NCI-H2081 (cell line): ENCODE measurements around the gene SDK1.
A peak's percentile ranks its signal among the peaks of the same experiment; 100 is the strongest.

Experiments
- DNase-seq, 2 experiments: peaks; one replicate each; lab custom pipeline; 2025; lab: John Stamatoyannopoulos, UW

SDK1 gene

GRCh38 chr7:3289996-3290395 is 11.1 kb upstream of the SDK1 start:
- DNase-seq, result no peak

GRCh38 chr7:3292694-3293093 is 8.4 kb upstream of the SDK1 start:
- no peak for DNase-seq

GRCh38 chr7:3294432-3295100 is 6.5 kb upstream of the SDK1 start:
- DNase-seq, result peak; percentile 90 to 95

- no peak for DNase-seq
Measured at GRCh38 chr7:3297105-3297819, 3.8 kb upstream of the SDK1 start.

GRCh38 chr7:3300221-3300650 is 816 bp upstream of the SDK1 start:
- DNase-seq, result no peak

- DNase-seq, result no peak
Measured at GRCh38 chr7:3301449-3301731, 338 bp downstream of the SDK1 start.

GRCh38 chr7:3301831-3302618 is 973 bp downstream of the SDK1 start:
- DNase-seq, result peak; percentile 30 to 61

GRCh38 chr7:3302681-3303320 is 1.7 kb downstream of the SDK1 start:
- no peak for DNase-seq

- no peak for DNase-seq
Measured at GRCh38 chr7:3304131-3304530, 3.1 kb downstream of the SDK1 start.

- DNase-seq, result no peak
Measured at GRCh38 chr7:3307435-3307834, 6.4 kb downstream of the SDK1 start.

- peak; percentile 26 to 63 for DNase-seq
Measured at GRCh38 chr7:3309140-3309539, 8.1 kb downstream of the SDK1 start.

- DNase-seq, result no peak
Measured at GRCh38 chr7:3309956-3310355, 8.9 kb downstream of the SDK1 start.

GRCh38 chr7:3310884-3311283 is 9.8 kb downstream of the SDK1 start:
- DNase-seq, result no peak

- DNase-seq, result no peak
Measured at GRCh38 chr7:3312583-3312982, 11.5 kb downstream of the SDK1 start.

GRCh38 chr7:3318874-3319273 is 17.8 kb downstream of the SDK1 start:
- no peak for DNase-seq

GRCh38 chr7:3321206-3321605 is 20.2 kb downstream of the SDK1 start:
- no peak for DNase-seq

GRCh38 chr7:3321745-3322144 is 20.7 kb downstream of the SDK1 start:
- no peak for DNase-seq

- no peak for DNase-seq
Measured at GRCh38 chr7:3326246-3326645, 25.2 kb downstream of the SDK1 start.

- no peak for DNase-seq
Measured at GRCh38 chr7:3327099-3327498, 26.0 kb downstream of the SDK1 start.

- no peak for DNase-seq
Measured at GRCh38 chr7:3327655-3328054, 26.6 kb downstream of the SDK1 start.

- no peak for DNase-seq
Measured at GRCh38 chr7:3332308-3332707, 31.3 kb downstream of the SDK1 start.

- no peak for DNase-seq
Measured at GRCh38 chr7:3333861-3334260, 32.8 kb downstream of the SDK1 start.
